ENCODE data around the gene TRIM47.

DNA sequence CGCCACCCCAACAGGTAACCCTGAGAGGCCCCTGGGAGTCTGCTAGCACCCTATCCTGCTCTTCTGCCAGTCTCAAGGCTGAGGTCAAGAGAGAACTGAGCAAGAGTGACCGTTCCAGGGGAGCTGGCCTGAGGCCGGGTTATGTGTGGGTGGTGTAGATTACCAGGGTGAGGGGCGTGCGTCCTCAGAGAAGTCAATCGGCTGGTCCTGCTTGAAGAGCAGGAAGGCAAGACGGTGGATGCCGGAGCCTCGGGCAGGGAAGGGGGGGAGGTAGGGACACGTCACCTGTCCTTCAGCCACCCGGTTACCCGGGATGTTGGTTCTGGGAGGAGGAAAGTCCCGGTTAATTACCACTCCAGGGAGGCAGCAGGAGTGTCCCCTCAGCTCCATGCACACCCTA lies 21.0 kb upstream of the TRIM47 start:
- TF ChIP-seq, protein P1, sequence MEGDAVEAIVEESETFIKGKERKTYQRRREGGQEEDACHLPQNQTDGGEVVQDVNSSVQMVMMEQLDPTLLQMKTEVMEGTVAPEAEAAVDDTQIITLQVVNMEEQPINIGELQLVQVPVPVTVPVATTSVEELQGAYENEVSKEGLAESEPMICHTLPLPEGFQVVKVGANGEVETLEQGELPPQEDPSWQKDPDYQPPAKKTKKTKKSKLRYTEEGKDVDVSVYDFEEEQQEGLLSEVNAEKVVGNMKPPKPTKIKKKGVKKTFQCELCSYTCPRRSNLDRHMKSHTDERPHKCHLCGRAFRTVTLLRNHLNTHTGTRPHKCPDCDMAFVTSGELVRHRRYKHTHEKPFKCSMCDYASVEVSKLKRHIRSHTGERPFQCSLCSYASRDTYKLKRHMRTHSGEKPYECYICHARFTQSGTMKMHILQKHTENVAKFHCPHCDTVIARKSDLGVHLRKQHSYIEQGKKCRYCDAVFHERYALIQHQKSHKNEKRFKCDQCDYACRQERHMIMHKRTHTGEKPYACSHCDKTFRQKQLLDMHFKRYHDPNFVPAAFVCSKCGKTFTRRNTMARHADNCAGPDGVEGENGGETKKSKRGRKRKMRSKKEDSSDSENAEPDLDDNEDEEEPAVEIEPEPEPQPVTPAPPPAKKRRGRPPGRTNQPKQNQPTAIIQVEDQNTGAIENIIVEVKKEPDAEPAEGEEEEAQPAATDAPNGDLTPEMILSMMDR (conservative IDR thresholded peaks at IDR 0.05; ENCODE audit: low read depth in 2 of 2), result no peak
- no peak for TF ChIP-seq POLR2AphosphoS5 (IDR thresholded peaks at IDR 0.05; ENCODE audit: low read depth)
- TF ChIP-seq EZH2phosphoT487 (IDR thresholded peaks at IDR 0.05; ENCODE audit: unreplicated experiment), result no peak
- no peak for TF ChIP-seq JUNB (IDR thresholded peaks at IDR 0.05; ENCODE audit: unreplicated experiment)
- no peak for TF ChIP-seq EZH2 (IDR thresholded peaks at IDR 0.05; ENCODE audit: low read depth, unreplicated experiment)

All from GM23338 (cell line).